ENCODE data around the gene SOX18.

- TF ChIP-seq CTCF (IDR thresholded peaks at IDR 0.05) (no peak), POLR2A (IDR thresholded peaks at IDR 0.05) (no peak), POLR2AphosphoS5 (IDR thresholded peaks at IDR 0.05) (no peak), EP300 (IDR thresholded peaks at IDR 0.05) (no peak)
Measured at GRCh38 chr20:64051033-64051452, 1.6 kb upstream of the SOX18 start.
